ENCODE measurements around the gene LRRD1. TPM values are rescaled to one million over a fixed set of nuclear protein-coding genes. Genes with fewer than 3 reads are reported as not detected.
"Not testable (repeated sequence)": the region's sequence is repeated elsewhere in the genome, so short reads cannot be mapped to it uniquely, and the experiment has no call there.

The LRRD1 gene
- total RNA-seq = not detected
- long read RNA-seq = 0 reads

DNA sequence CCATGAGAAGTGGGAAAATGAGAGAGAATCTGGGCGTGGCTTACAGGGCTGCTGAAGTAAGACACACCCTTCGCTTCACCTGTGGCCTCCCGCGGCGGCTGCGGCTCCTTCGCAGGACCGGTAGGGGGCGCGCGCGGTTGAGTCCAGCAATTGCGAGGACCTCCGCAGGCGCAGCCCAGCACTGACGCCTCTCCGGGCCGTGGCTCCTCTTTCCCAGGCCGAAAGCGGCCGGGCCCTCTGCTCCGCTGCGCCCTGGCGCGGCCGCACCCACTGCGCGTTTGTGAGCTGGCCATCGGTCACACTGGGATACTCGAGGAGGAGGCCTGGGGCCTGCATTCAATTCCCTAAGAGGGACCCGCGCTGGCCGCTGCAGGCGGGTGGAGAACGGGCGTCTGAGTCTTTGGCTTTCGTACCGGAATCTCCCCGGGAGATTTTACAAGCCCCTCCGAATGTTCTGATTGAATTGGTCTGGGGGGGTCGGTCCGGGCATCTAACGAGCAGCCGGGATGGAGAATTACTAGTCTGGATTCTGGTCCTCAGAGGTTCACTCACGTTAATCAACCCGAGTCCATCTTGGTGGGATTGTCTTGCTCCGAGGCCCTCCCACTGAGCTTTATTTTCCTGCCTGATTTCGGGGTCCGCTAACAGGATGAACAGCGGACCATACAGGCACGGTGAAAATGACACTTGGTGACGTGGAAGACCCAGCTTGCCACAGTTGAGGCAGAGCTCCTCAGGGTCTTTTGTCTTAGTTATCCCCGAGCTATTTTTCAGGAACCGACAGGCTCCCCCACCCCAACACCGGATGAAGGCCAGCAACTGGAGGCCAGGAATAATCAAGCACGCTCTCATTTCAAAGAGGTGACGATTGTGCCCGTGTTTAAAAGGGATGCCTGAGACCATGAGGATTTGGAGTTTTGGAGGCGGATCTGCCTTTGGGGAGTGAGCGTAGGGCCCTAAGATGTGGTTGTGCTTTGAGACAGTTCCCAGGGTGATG, at the start of gene LRRD1:
Gene LRRD1 (minus strand): TSS at position 215 of the 997 bp plus-strand sequence. CDS start 13,940 bp downstream, outside the sequence.
- DNase-seq (ENCODE audit: missing footprints) (peak; percentile 95), ATAC-seq (peak; percentile 98)
- intact Hi-C loops (cut with DNase I) = no loop called here

DNA sequence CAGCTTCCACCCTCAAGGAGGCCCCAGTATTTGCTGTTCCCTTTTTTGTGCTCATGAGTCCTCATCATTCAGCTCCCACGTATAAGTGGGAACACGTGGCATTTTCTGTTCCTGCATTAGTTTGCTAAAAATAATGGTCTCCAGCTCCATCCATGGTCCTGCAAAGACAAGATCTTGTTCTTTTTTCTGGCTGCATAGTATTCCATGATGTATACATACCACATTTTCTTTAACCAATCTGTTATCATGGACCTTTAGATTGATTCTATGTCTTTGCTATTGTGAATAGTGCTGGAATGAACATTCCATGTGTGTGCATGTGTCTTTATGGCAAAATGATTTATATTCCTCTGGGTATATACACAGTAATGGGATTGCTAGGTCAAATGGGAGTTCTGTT, 49.8 kb upstream of the LRRD1 start:
- ATAC-seq = no peak
- intact Hi-C loops (cut with DNase I) = loop anchor here (10.0 kb wide), 1 partner anchor 124 kb away; no protein-coding TSS in a partner anchor
- no peak for DNase-seq (ENCODE audit: missing footprints)

DNA sequence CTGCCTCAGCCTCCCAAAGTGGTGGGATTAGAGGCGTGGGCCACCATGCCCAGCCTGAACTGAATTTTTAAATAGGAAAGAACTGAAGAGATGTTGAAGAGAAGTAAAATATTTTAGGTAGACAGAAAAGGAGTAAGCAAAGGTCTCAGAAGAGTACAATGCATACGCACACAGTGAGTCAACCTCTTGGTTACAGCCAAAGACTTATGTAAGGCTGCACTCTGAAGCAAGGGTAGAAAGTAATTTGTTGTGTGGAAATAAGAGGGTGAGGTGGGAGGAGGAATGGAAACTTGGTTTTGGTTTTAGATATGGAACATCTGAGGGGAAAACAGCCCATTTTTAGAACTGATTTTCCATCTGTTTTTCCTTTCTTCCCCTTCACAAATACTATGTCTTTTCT, 49.2 kb upstream of the LRRD1 start:
- intact Hi-C loops (cut with DNase I) = loop anchor here (10.0 kb wide), 1 partner anchor 123 kb away; no protein-coding TSS in a partner anchor
- DNase-seq (ENCODE audit: missing footprints) = no peak

DNA sequence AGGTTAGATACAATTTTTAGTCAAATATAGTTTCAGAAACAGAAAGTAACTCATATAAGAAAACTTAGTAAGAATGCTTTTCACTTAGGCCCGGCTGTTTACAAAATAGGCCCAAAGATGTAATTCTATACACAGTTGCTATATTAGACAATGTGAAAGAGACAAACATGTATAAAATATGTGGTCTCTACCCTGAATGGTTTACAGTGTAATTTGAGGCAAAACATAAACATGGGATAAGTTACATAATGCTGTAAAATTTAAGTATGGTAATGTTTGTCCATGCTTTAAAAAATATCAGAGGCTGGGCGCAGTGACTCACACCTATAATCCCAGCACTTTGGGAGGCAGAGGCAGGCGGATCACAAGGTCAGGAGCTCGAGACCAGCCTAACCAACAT, 48.0 kb upstream of the LRRD1 start:
- ATAC-seq (no peak), DNase-seq (ENCODE audit: missing footprints) (no peak)
- intact Hi-C loops (cut with DNase I) = loop anchor here (10.0 kb wide), 1 partner anchor 122 kb away; no protein-coding TSS in a partner anchor

More for the DNA sequence above, 49.2 kb upstream of the LRRD1 start:
- no peak for ATAC-seq

DNA sequence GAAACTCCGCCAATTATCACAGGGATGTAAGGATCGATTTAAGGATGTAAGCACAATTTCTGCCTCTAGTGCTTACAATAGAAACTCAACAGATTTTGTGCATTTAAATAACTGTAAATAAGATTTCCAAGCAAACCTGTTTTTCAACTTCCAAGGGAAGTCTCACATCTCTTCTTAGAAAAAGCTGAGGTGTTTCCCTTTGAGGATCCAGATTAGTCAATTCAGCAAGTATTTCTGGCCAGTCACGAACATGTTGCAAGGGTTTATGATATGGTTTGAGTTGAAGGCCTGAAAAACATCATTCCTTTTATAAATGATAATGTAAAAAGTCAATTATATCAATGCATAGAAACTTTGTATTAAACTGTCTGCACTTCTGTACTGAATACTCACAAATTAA, 42.8 kb upstream of the LRRD1 start:
- no peak for ATAC-seq
- DNase-seq (ENCODE audit: missing footprints) = no peak
- intact Hi-C loops (cut with DNase I) = loop anchor here (10.0 kb wide), 1 partner anchor 117 kb away; no protein-coding TSS in a partner anchor

DNA sequence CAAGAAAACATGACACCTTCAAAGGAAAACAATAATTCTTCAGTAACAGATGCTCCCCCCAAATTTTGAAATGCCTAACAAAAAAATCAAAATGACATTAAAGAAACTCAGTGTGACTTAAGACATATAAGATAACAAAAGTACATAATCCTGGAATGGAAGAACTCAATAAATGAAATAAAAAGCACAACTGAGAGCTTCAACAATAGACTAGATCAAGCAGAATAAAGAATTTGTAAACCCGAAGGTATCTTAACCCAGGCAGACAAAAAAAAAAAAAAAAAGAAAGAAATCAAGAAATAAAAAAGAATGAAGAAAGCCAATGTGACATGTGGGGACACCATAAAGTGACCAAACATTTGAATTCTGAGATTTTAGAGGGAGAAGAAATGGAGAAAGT, 27.7 kb upstream of the LRRD1 start:
- intact Hi-C loops (cut with DNase I) = no loop called here
- no peak for ATAC-seq
- DNase-seq (ENCODE audit: missing footprints) = no peak

DNA sequence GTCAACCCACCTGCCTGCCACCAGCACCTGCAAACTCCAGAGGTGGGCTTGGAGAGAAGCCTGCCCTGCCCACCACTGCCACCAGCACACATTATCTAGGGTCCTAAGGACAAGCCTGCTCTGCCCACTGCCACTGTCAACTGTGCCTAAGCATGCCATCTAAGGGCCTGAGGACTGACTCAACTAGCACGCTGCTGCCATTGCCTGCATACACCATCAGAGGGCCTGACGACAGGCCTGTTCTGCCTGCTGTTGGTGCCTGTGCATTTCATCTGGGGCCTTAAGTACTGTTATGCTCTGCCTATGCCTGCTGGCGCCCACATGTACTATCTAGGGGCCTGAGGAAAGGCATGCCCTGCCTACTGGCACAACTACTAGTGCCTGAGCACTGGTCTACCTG, 27.0 kb upstream of the LRRD1 start:
- intact Hi-C loops (cut with DNase I) = no loop called here
- ATAC-seq (no peak), DNase-seq (ENCODE audit: missing footprints) (no peak)

DNA sequence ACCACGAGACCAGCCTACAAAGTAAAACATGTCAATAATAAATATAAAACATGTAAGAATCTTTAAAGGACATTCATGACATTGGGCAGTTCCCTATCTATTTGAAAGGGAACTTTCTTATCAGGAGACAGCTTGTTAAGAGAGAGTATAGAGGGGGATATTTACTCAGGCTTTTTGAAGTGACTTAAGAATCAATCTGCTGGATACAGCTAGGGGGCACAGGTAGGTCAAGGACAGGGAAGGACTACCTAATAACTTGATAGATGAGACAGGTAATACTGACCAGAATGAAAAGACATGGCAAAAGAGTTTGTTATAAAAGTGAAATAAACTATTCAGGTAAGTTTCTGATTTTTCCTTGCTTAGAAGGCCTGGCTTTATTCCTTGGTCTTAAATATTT, 21.8 kb upstream of the LRRD1 start:
- ATAC-seq (no peak), DNase-seq (ENCODE audit: missing footprints) (no peak)
- intact Hi-C loops (cut with DNase I) = no loop called here

DNA sequence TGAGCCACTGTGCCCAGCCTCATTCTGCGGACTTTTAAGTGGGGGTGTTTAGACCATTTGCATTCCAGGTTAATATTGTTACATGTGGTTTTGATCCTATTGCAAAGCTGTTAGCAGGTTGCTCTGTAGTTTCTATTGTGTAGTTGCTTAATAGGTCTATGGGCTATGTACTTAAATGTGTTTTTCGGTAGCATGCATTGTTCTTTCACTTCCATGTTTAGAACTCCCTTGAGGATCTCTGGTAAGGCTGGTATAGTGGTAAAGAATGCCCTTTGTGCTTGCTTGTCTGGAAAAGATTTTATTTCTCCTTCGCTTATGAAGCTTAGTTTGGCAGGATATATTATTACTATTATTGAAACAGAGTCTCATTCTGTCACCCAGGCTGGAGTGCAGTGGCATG, 13.4 kb upstream of the LRRD1 start:
- DNase-seq (ENCODE audit: missing footprints) (no peak), ATAC-seq (no peak)
- intact Hi-C loops (cut with DNase I) = no loop called here

DNA sequence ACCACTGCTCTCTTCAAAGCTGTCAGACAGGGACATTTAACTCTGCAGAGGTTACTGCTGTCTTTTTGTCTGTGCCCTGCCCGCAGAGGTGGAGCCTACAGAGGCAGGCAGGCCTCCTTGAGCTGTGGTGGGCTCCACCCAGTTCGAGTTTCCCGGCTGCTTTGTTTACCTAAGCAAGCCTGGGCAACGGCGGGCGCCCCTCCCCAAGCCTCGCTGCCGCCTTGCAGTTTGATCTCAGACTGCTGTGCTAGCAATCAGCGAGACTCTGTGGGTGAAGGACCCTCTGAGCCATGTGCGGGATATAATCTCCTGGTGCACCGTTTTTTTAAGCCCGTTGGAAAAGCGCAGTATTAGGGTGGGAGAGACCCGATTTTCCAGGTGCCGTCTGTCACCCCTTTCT, 10.3 kb upstream of the LRRD1 start:
- DNase-seq (ENCODE audit: missing footprints); intact Hi-C loops (cut with DNase I): not testable (repeated sequence)

DNA sequence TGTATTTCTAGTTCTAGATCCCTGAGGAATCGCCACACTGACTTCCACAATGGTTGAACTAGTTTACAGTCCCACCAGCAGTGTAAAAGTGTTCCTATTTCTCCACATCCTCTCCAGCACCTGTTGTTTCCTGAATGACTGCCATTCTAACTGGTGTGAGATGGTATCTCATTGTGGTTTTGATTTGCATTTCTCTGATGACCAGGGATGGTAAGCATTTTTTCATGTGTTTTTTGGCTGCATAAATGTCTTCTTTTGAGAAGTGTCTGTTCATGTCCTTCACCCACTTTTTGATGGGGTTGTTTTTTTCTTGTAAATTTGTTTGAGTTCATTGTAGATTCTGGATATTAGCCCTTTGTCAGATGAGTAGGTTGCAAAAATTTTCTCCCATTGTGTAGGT, 5.4 kb upstream of the LRRD1 start:
- ATAC-seq; DNase-seq (ENCODE audit: missing footprints); intact Hi-C loops (cut with DNase I): not testable (repeated sequence)

More for the DNA sequence above, 10.3 kb upstream of the LRRD1 start:
- not testable (repeated sequence) for ATAC-seq

DNA sequence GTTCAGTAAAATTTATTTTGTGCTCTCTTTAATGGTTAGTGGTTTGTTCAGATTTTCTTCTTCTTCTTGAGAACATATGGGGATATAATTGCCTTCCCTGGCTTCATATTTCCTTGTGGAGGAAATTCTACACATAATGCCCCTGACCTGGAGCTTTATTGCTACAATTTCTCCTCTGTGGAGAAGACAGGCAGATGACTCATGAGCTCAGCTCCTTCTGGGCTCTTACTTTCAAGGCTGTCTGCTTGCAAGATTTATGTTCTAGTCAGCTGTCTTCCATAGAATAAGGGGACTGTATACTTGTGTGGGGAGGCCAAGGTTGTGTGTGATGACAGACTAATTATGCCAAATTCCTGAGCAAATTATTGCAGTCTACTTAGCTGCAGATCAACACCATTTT, 1.6 kb downstream of the LRRD1 start:
- DNase-seq (ENCODE audit: missing footprints) (no peak), ATAC-seq (no peak)
- intact Hi-C loops (cut with DNase I) = no loop called here

DNA sequence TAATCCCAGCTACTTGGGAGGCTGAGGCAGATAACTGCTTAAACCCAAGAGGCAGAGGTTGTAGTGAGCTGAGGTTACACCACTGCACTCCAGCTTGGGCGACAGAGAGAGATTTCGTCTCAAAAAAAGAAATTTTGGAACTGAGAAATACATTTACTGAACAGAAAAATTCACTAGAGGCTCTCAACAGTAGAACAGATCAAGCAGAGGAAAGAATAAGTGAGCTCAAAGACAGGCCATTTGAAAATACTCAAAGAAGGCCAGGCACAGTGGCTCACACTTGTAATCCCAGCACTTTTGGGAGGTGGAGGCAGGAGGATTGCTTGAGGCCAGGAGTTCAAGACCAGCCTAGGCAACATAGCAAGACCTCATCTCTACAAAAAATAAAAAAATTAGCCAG, 9.4 kb downstream of the LRRD1 start:
- intact Hi-C loops (cut with DNase I); DNase-seq (ENCODE audit: missing footprints); ATAC-seq: not testable (repeated sequence)

DNA sequence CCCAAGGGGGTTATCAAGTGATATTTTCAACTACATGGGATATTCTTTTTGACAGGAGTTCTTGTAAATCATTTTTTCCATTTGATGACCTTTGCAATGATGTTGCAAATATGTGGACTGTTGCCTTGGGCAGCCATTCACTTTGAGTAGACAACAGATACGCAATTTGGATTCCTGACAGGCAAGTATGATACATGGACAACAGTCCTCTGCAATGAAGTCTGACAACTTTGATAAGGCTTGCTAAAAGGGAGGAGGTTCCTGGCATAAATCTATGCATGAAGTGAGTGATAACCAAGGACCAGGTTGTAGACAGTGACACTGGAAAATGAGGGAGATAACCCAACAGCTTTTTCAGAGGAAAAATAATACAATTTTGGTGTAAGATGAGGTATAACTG, 17.7 kb downstream of the LRRD1 start:
- intact Hi-C loops (cut with DNase I) = no loop called here
- ATAC-seq (no peak), DNase-seq (ENCODE audit: missing footprints) (no peak)

DNA sequence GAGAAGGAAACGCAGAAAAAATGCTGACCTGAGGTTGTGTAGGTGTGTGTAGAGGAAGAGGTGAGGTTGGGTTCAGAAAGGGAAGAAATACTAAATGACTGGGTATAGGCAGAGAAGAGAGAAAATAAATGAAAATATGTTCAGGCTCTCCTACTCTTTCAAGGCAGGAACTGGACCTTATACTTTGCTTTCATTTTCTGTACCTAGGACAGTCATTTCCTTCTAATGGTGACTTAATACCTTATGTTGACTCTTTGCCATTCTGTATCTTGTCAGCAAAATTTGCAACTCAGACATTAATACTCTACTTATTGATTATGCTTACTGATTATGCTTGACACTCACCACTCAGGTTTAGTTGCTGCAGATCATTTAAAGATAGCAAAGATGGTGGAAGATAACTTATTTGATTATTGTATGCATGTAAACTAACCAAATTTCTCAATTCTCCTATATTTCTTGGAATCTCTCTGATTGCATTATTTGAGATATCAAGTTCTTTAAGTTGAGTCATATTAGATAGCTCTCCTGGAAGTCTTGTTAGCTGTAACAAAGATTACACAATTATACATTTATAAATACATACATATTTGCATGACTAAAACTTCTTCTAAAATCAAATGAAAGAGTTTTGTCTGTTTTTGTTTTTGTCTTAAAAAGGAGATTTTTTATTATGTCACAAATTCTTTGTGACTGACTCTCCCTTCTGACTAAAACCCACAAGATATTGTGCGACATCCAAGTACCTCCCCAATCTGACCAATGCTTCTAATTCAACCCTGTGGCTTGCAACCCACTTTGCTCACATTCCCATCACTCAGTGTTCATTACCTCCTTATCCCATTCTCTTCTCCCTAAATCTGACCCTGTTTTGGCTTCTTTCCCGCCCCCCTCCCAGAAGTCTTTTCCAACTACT, 20.0 kb downstream of the LRRD1 start:
- ATAC-seq (no peak), DNase-seq (ENCODE audit: missing footprints) (no peak)
- intact Hi-C loops (cut with DNase I) = no loop called here

DNA sequence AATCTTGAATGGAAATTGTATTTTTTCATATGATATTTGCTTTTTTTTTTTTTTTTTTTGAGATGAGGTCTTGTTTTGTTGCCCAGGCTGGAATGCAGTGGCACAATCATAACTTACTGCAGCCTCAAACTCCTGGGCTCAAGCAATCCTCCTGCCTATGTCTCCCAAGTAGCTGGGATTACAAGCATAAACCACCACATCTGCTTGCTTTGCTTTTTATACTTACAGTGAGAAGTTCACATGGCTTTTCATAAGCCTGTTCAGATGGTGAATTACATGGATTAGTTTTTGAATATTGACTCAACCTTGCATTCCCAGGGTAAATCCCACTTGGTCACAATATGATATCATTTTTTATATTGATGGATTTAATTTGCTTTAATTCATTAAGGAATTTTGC, 22.0 kb downstream of the LRRD1 start:
- intact Hi-C loops (cut with DNase I) = no loop called here
- DNase-seq (ENCODE audit: missing footprints) (no peak), ATAC-seq (no peak)

DNA sequence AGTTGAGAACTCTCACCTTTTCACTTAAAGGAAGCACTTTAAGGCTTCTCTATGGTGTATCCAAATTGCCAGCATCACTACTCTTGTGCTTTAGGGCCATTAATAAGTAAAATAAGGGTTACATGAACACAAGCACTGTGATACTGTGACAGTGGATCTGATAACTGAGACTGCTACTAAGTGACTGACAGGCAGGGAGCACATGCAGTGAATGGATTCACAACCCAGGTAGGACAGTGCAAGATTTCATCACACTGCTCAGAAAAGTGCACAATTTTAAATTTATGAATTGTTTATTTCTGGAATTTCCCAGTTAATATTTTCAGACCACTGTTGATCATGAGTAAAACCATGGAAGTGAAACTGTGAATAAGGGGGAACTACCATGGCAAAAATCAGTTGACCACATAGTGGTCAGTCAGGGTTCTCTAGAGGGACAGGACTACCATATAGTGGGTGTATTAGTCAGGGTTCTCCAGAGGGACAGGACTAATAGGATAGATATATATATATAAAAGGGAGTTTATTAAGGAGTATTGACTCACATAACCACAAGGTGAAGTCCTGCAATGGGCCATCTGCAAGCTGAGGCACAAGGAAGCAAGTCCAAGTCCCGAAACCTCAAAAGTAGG, 23.7 kb downstream of the LRRD1 start:
- intact Hi-C loops (cut with DNase I) = no loop called here
- ATAC-seq (no peak), DNase-seq (ENCODE audit: missing footprints) (no peak)

DNA sequence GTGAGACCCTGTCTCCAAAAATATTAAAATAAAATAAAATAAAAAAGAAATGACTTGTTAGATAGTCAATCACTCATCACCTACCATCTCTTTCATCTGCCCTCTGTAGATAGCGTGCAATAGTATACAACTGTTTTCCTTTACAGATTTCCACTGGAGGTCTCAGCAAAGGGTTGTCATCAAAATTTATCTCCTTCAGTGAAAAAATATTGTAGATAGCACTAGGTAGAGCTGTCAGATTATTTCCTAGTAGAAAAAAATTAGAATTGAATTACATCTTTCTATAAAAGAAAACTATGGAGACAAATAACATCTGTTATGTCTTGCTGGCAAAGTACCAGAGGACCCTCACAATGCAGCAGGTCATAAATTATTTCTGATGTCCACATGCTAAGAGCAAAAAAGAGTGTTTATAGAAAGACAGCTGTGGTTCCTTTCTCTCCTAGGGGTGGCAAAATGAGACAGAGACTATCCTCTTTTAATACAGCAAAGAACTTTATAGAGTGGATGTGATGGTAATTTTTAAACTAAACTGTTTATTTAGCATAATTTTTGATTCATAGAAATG, 28.4 kb downstream of the LRRD1 start:
- intact Hi-C loops (cut with DNase I) = no loop called here
- ATAC-seq (no peak), DNase-seq (ENCODE audit: missing footprints) (no peak)
